Measurements from ENCODE around the gene RELB.

The RELB gene

GRCh38 chr19:45079911-45080370 lies 78.7 kb downstream of the RELB start:
- no peak for DNase-seq (ENCODE audit: low read depth)

GRCh38 chr19:45082170-45082569 lies 80.9 kb downstream of the RELB start:
- DNase-seq (ENCODE audit: low read depth): no peak

- DNase-seq (ENCODE audit: low read depth): no peak
These were observed 85.2 kb downstream of the RELB start for GRCh38 chr19:45086480-45086879.

- no peak for DNase-seq (ENCODE audit: low read depth)
These were observed 86.3 kb downstream of the RELB start for GRCh38 chr19:45087531-45087930.
